DMS 273 treated with DMSO at 0.1 percent for 48 hours (cell line): ENCODE measurements around the gene FANCL.
"Not testable (repeated sequence)": the region's sequence is repeated elsewhere in the genome, so short reads cannot be mapped to it uniquely, and the experiment has no call there.

Experiments
- DNase-seq: peaks from one replicate; lab custom pipeline; 2025; lab: John Stamatoyannopoulos, UW

FANCL gene

GRCh38 chr2:58240670-58241545, at the start of gene FANCL:
FANCL (minus strand) TSS chr2:58241325; CDS start chr2:58241313, 12 bp downstream.
- DNase-seq: peak; percentile 78

DNA sequence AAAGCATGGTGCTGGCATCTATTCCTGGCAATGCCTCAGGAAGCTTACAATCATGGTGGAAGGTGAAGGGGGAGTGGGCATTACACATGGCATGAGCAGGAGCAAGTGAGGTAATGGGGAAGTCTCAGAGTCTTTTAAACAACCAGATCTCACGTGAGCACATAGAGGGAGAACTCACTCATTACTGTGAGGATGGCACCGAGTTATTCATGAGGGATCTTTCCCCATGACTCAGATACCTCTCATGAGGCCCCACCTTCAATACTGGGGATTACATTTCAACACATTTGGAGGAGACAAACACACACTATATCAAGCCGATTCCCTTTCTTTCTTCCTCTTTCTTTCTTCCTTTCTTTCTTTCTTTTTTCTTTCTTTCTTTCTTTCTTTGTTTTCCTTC, 47.9 kb upstream of the FANCL start:
- no peak for DNase-seq

DNA sequence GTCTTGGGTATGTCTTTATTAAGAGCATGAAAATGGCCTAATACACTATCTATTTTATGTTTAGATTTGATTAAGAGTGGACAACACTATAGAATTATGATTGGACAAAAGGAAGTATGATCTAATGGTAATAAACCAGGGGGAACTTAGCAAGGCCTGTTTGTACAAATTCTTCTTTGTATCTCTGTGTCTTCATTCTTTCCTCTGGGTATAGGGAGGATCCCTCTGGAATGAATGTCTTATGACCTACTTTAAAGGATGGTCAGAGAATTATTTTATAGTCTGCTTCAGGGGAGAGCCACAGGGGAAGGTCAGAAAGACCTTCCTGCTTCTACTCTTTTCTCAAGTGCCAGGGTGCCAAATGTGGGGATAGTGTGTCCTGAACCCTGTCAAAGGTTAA, 42.8 kb upstream of the FANCL start:
- DNase-seq: no peak

- not testable (repeated sequence) for DNase-seq
Measured at GRCh38 chr2:58275144-58275543, 34.0 kb upstream of the FANCL start.

DNA sequence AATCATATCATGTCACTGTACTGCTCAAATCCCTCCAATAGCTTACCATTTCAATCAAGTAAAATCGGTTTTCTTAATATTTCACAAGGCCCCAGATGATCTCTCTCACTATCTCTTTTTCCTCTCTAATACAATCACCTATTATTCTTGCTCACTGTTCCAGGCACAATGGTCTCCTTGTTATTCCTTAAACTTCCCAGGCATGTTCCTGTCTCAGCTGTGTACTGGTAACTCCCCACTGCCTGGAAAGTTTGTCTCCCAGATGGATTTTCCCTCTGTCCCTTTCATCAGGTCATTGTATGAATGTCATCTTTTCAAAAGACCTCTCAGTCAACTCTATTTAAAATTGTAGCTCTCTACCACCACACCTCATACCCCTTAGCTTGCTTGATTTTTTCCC, 30.7 kb upstream of the FANCL start:
- DNase-seq: no peak

- no peak for DNase-seq
Measured at GRCh38 chr2:58268685-58269084, 27.6 kb upstream of the FANCL start.

DNA sequence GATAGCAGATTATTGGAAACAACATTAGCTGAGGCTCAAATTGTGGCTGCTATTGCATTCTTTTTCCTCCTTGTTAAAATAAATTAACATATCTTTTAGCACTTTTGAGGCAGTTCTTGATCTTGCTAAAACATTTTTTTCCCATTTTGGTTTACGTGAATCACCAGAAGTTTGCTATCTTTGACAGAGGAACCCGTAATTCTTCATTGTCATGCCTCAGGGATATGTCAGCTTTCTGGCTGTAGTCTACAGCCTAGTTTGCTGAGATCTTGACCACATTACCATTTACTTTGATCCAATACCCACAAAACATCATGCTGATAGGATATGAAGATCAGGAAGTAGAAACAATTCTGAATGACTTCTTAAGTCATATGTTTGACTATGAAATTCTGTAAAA, 25.1 kb upstream of the FANCL start:
- no peak for DNase-seq

GRCh38 chr2:58261209-58261608, 20.1 kb upstream of the FANCL start:
- DNase-seq: no peak

- DNase-seq: not testable (repeated sequence)
Measured at GRCh38 chr2:58258456-58258855, 17.3 kb upstream of the FANCL start.

DNA sequence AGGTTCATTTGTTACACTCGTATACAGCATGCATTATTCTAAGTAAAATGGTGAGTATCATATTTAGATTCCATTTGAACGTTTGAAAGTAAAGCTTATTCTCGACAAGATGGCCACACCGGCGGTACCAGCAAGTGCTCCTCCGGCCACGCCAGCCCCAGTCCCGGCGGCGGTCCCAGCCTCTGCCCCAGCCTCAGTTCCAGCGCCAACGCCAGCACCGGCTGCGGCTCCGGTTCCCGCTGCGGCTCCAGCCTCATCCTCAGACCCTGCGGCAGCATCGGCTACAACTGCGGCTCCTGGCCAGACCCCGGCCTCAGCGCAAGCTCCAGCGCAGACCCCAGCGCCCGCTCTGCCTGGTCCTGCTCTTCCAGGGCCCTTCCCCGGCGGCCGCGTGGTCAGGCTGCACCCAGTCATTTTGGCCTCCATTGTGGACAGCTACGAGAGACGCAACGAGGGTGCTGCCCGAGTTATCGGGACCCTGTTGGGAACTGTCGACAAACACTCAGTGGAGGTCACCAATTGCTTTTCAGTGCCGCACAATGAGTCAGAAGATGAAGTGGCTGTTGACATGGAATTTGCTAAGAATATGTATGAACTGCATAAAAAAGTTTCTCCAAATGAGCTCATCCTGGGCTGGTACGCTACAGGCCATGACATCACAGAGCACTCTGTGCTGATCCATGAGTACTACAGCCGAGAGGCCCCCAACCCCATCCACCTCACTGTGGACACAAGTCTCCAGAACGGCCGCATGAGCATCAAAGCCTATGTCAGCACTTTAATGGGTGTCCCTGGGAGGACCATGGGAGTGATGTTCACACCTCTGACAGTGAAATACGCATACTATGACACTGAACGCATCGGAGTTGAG, 10.4 kb upstream of the FANCL start:
- not testable (repeated sequence) for DNase-seq

DNA sequence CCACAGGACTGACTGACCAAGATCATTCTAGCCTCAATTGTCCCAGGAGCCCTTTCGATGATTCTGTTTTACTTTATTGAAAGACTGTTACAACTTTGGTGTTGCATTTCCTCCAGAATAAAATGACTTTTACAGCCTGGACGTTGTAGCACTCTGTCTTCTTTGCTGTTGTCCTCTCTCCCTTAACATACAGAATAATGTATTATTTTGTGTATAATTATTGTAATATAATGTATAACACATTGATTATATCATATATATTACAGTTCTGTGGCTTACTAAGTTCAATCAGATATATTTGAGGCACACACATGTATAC, 380 bp upstream of the FANCL start:
- no peak for DNase-seq

GRCh38 chr2:58239243-58239925, 1.7 kb downstream of the FANCL start:
- no peak for DNase-seq

- no peak for DNase-seq
Measured at GRCh38 chr2:58237741-58238140, 3.4 kb downstream of the FANCL start.

DNA sequence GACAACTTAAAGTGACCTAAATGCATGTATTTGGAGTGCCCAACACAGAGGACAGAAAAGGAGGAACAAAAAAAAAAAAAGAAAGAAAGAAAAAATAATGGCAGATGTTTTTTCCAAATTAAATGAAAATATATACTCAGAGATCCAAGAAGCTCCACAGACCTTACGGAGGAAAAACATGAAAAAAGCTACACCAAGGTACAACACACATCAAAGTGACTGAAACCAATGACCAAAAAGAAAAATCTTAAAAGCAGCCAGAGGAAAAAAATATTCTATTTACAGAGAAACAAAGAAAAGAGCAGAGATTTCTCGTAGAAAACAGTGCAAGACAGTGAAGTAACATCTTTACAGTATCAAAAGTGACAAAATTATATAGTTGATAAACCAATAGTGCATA, 5.1 kb downstream of the FANCL start:
- DNase-seq: no peak

- DNase-seq: no peak
Measured at GRCh38 chr2:58235170-58235569, 6.0 kb downstream of the FANCL start.

DNA sequence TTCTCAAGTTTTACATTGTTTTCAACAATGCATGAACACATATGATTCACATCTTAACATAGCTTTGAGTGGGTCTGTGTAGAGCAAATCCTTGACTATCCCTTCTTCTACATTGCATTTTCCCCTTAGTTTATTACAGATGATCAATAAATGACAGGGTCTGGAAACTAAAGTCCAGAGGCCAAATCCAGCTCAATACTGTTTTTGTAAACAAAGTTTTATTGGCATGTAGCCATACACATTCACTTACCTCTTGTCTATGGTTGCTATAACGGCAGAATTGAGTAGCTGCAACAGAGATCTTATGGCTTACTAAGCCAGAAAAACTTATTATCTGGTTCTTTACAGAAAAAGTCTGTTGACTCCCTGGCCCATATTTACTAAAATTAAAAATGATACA, 12.8 kb downstream of the FANCL start:
- no peak for DNase-seq

DNA sequence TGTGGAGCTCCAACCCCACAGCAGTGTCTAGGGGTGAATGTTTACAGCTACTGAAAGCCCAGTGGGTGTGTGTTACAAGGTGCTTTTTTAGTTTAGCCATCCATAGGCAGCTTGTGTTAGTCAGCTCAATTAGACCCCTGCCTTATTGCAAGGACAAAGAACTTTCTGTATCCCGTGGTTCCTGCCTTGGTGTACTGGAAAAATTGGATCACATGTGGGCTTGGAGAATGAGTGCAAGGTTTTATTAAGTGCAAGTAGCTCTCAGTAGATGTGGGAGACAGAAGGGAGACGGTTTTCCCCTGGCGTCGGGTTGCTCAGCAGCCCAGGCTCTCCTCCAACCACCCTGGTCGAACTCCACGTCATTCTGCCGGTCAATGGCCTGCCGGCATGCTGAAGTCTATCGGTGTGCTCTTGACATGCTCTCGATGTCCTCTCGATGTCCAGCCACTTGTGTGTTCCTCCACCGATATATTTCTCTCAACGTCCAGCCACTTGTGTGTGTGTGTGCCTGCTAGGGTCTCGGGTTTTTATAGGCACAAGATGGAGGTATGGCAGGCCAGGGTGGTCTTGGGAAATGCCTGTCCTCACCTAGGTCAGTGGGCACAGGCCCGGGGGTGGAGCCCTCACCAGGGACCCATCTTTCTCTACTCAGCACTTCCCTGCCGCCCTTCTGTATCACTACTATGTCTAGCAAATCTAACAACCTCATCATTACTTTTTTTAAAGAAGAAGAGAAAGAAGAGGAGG, 13.8 kb downstream of the FANCL start:
- no peak for DNase-seq

GRCh38 chr2:58221909-58222308, 19.2 kb downstream of the FANCL start:
- no peak for DNase-seq

- DNase-seq: no peak
Measured at GRCh38 chr2:58215429-58215828, 25.7 kb downstream of the FANCL start.

DNA sequence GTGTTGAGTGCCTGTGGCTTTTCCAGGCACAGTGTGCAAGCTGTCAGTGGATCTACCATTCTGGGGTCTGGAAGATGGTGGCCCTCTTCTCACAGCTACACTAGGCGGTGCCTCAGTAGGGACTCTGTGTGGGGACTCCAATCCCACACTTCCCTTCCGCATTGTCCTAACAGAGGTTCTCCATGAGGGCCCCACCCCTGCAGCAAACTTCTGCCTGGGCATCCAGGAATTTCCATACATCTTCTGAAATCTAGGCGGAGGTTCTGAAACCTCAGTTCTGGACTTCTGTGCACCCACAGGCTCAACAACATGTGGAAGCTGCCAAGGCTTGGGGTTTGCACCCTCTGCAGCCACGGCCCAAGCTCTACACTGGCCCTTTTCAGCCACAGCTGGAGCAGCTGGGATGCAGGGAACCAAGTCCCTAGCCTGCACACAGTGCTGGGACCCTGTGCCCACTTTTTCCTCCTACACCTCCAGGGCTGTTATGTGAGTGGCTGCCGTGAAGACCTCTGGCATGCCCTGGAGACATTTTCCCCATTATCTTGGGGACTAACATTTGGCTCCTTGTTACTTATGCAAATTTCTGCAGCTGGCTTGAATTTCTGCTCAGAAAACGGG, 30.1 kb downstream of the FANCL start:
- not testable (repeated sequence) for DNase-seq

DNA sequence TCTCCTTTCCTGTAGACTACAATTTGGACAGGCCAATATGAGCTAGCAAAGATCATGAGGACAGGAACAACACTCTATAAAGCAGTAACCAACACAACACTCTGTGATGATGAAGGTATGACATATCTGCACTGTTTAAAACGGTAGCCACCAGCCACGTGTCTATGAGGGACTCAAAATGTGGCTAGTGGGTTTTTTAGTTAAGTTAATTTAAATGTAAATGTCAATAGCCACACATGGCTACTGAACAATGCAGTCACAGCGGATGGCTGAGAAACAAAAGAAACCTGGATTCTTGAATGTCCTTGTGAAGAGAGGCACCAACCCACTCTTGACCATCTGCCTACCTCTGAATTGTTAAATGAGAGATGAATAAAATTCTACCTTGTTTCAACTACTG, 33.9 kb downstream of the FANCL start:
- DNase-seq: no peak
